GM21786 (cell line): Measurements from ENCODE around the gene IL1RL1.

ENCODE experiments used
- ATAC-seq: cut with Tn5 transposase; IDR thresholded peaks from one replicate; pipeline ENCODE4 v1.9.1; 2021; ENCODE audit not compliant: unreplicated experiment

The IL1RL1 gene

DNA sequence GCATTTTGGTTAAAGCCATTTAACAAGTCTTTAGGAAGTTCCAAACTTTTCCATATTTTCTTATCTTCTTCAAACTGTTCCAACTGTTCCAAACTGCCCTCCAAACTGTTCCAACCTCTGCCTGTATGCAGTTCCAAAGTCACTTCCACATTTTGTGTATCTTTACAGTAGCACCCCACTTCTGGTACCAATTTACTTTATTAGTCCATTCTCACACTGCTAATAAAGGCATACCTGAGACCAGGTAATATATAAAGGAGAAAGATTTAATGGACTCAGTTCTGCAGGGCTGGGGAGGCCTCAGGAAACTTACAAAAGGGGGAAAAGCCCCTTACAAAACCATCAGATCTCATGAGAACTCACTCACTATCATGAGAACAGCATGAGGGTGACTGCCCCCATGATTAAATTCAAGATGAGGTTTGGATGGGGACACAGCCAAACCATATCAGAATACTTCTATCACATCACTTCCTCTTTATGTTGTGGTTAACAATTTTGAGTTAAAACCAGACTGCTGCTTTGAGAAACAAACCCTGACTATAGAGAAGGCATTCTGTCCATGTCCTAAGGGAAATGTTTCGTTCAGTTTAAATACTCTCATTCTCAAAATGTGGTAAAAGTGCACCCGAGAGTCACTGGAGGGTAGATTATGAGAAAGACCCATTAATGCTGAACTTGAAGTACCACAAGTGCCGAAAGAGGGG, 55.2 kb downstream of the IL1RL1 start:
- ATAC-seq = peak; percentile 58

DNA sequence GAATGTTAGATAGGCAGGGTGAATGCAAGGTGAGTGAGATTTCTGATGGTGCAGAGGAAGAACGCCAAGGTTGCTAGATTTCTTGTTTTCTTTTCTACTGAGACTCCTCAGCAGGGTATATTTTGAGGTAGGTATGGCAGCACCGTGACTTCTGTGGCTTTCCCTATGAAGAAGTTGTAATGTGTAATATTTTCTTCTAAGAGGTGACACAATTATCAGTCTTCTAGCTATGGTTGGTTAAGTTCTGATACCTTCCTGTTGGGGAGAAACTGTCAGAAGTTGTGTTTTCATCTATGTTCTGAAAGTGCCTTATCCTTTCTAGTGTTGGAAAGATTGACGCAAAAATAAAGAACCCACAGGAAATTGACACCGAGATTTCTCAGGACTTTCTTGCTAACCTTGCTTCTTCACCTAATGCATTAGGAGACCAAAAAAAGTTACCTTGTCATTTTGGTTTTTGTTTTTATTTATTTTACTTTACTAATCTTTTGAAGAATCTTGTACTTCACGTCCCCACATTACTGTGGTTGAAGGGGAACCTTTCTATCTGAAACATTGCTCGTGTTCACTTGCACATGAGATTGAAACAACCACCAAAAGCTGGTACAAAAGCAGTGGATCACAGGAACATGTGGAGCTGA, 56.1 kb downstream of the IL1RL1 start:
- peak; percentile 57 for ATAC-seq

- no peak for ATAC-seq
Observed at GRCh38 chr2:102368461-102369109, 57.2 kb downstream of the IL1RL1 start.

- ATAC-seq = no peak
Observed at GRCh38 chr2:102369866-102370265, 58.5 kb downstream of the IL1RL1 start.

GRCh38 chr2:102376052-102376591, 64.8 kb downstream of the IL1RL1 start:
- ATAC-seq = no peak

- ATAC-seq = no peak
Observed at GRCh38 chr2:102383722-102384121, 72.4 kb downstream of the IL1RL1 start.

GRCh38 chr2:102385522-102385921, 74.2 kb downstream of the IL1RL1 start:
- ATAC-seq = no peak

DNA sequence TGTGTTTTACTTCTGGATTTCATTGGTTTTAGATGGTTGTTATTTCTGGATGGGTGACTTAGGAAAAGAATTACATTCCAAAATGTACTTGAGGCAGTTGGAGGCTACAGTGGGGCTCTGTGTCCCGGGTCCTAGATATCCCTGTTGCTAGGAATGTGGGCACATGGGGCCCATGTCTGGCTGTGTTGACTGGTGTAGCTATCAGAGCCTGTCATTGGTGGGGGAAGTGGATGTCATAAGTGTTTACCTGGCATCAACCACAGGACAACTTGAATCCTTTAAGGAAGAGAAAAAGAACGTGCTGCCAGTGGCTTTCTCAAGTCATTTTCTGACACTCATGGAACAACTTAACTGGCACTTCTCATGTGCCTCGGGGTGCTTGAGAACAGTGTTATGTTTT, 74.6 kb downstream of the IL1RL1 start:
- no peak for ATAC-seq

DNA sequence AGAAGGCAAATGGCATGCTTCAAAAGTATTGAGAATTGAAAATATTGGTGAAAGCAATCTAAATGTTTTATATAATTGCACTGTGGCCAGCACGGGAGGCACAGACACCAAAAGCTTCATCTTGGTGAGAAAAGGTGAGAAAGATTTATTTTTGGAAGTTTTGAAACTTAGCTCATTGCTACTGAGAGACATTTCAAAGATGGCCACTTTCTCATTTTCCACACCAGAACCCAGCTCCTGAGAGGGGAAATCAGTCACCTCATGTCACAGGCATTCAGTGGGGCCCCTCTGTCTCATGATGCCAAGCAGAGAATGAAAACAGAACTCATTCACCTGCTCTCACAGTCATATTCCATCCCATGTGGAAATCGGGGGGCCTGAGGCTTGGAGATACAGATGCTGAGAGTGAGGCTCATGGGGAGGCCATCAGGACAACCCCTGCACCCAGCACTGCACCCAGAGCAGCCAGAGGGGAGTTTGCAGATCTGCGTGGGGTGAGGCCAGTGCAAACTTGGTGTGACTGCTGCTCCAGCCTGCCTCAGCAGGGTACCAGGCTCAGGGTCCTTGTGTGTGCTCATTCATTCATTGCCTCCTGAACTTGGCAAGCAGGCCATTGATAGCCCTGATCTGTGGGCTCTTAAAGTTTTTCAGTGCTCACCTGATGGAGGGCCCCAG, 75.6 kb downstream of the IL1RL1 start:
- ATAC-seq = no peak

DNA sequence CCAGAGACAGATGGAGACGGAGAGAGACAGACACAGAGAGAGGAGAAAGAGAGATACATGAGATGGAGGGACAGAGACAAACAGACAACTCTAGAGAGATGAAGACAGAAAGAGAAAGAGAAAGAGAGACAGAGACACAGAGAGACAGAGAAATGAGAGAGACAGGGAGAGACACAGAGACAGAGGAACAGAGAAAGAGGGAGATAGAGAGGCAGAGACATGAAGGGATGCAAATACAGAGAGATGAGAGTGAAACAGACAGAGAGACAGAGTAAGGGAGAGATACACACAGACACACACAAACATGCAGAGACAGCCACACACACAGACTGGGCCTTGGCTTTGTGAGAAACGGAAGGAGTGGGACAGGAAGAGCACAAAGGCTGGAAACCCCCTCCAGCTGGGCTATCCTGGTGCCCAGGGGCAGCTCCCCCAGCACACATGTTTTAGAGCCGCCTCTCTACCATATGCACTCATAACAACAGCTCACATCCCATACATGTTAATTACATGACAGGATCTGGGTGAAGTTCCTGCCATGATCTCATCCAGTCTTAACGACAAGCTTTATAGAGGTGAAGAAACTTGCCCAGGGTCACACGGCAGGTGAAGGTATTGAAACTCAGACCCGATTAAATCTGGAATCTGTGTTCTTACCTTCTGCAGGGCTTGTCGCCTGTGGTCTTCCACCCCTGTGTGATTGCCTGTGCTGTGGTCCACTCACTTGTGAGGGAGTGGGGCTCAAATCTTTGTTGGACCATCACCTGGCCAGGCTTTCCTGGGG, 76.6 kb downstream of the IL1RL1 start:
- no peak for ATAC-seq

GRCh38 chr2:102391565-102391964, 80.2 kb downstream of the IL1RL1 start:
- no peak for ATAC-seq

DNA sequence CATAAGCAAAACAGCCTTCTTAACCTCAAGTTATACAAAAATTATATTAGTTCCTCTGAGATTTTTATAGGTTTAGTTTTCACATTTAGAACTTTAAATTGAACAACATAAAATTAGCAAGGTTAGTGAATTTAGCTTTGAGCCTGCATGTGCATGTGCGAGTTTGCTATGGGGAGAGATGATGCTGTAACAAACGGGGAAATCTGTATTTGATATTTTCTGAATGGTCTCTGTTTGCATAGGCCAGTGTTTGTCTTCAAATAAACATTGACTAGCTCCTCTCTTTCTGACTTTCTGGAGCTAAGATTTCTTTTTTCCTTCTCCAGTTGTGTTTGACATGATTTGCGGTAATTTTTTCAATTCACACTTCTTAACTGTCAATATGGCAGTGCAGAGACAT, 80.7 kb downstream of the IL1RL1 start:
- no peak for ATAC-seq

GRCh38 chr2:102392942-102393341, 81.6 kb downstream of the IL1RL1 start:
- no peak for ATAC-seq

DNA sequence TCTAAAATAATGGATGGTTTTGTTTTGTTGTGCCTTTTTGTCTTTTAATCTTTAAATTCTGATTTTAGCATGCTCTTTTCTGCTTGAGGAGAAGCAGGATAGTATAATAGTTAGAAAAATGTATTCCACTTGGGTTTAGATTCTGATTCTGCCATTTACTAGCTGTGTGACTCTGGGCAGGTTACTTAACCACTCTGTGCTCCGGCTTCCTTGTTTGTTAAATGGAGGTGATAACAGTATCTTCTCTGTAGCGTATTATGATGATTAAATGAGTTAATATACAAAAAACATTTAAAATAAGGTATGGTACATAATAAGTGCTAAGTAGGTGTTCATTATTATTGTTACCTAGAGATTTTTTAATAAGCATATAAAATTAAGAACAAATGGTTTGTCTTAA, 84.6 kb downstream of the IL1RL1 start:
- no peak for ATAC-seq

DNA sequence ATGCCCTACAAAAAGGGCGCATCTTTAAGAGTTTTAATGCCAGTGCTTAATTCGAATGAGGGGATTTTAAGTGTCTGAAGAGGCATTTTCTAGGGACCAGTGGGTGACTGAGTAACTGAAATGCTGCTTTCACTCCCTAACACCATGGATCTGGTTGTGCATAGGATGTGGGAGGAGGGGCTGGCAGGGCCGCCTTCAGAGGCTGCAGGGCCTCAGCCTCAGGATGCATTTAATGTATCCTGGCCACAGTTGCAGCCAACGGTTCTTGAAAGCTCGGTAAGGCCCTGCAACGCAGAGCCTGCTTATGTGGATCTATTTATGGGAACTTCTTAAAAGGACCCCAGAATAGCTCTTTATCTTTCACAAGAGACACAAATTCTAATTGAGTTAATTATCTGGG, 85.8 kb downstream of the IL1RL1 start:
- no peak for ATAC-seq

- ATAC-seq = no peak
Observed at GRCh38 chr2:102399499-102400141, 88.3 kb downstream of the IL1RL1 start.

DNA sequence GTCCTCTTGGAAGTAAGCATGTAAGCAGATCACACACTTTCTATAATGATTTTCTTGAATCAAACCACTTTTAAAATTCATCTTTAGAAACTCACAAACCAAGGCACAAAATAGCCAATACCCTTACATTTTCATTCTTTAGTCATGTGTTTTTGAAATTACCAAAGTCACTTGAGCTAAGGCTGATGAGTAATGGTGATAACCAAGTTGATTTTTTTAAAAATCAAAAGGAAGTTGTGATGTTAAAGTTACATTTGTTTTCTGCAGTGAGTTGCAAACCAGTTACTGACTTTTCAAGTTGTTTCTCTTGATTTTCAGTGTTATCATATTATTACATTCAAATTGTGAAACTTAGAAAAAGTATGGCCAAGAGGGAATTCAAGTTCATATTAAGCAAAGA, 90.1 kb downstream of the IL1RL1 start:
- no peak for ATAC-seq
